NCI-H2107 (cell line): Measurements from ENCODE around the gene VPS72.

Experiments
- DNase-seq: peaks from one replicate; lab custom pipeline; 2025; lab: John Stamatoyannopoulos, UW

The VPS72 gene

DNA sequence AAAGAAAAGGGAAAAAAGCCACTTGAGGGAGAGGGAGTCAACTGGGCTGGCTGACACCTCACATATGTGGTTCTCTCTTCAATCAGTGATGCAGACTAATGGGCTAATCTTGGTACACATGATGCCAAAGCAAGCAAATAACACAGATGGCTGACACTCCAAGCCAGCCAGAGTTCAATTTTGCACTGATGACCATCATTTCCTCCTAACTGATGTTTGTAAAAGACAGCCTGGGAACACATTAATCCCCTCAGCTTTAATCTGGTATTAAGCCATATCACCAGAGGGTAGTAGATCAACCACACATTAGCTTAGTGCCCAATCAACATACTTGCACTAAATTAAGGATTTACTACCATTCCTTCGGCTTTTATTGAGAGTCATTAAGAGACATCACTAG, 2.8 kb downstream of the VPS72 start:
- DNase-seq = no peak

- no peak for DNase-seq
Measured at GRCh38 chr1:151184211-151184610, 5.8 kb downstream of the VPS72 start.

DNA sequence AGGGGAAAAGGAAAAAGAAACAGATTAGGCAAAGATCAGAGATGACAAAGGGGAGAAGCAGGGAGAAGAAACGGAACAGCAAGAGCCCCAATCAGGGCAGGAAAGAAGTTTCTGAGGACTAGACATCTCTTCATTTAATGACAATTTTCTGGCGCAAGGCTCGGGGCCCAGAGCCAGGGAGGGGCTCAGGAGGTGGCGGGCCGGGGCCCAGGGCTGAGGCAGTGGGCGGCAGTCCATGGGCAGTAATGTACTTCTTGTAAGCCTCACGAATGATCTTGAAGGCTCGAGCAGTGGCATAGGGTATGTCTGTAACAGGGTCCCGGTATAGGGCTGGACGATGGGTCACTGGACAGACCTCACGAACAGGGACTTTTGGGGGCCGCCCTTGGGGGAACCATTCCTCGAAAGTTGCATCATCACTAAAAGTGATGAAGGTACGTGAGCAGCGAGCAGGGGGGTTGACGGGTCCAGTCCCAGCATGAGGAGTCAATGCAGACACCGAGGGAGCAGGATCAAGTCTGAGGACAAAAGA, 13.4 kb downstream of the VPS72 start:
- no peak for DNase-seq

DNA sequence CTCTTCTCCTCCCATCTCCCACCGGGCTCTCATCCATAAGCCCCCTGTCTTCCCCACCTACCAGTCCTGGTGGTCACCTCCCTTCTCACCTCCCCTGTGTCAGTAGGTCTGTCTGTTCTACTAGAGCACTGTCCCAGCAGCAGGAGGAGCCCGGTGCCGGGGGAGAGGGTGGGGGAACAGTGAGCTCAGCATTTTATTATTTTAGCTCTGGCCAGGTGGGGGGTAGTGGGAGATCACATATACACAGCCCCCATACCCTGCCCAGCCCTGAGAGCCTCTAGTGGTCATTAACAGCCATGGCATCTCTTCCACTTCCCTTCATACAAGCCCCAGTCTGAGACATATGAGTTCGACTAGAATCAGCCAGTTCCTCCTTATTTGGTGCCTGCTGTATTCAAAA, 14.1 kb downstream of the VPS72 start, which contains the start of gene TMOD4:
TMOD4 (minus strand) TSS at position 119 of the 400 bp plus-strand sequence. CDS start 1,106 bp downstream, outside the sequence.
- no peak for DNase-seq

GRCh38 chr1:151175041-151175741, 14.8 kb downstream of the VPS72 start:
- DNase-seq = no peak

DNA sequence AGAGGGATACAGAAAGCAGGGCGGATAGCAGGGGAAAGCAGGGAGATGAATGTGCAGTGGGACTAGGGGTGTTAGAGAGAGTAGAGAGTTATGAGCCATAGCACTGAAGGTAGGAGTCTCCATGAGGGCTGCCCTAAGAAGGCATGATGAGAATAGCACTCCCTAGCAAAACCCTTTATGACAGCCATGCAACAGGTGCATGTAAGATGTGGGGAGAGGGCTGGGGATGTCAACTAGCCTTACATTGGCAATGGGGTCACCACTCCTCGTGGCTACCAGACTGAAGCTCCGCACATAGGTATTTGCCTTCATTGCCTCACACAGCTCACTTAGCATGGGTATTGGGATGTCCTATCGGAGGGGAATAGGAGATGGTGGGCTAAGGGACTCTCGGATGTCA, 18.8 kb downstream of the VPS72 start:
- DNase-seq = no peak

GRCh38 chr1:151167116-151167515, 22.9 kb downstream of the VPS72 start:
- no peak for DNase-seq

- no peak for DNase-seq
Measured at GRCh38 chr1:151166505-151166956, 23.5 kb downstream of the VPS72 start.

- peak; percentile 97 for DNase-seq
Measured at GRCh38 chr1:151165738-151166504, 24.1 kb downstream of the VPS72 start, which contains the start of the genes LYSMD1 and SCNM1. LYSMD1 (minus strand) TSS chr1:151165902; CDS start chr1:151165258, 644 bp downstream. SCNM1 (plus strand) TSS chr1:151166144; CDS start chr1:151166153, 9 bp downstream.

DNA sequence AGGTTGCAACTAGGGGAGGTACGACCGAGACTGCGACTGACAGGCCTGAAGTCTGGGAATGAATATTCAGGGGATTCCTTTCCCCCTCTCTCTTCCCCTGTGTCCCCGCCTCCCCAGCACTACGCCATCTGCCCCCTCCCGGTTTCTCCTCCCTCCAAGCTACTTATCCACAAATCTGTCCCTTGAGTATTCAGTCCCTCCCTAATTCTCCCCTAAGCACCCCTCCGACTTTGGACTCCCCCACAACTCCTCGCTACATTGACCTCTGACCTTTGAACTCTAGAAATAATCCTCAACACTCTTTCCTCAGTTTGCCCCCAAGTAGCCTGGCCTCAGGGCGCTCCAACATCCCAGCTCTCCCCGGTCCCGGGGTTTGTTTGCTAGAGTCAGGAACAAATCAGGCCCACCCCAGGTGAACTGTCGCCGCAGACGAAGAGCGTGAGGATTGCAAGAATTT, 24.7 kb downstream of the VPS72 start:
- peak; percentile 38 for DNase-seq

- no peak for DNase-seq
Measured at GRCh38 chr1:151164732-151165280, 25.2 kb downstream of the VPS72 start.

DNA sequence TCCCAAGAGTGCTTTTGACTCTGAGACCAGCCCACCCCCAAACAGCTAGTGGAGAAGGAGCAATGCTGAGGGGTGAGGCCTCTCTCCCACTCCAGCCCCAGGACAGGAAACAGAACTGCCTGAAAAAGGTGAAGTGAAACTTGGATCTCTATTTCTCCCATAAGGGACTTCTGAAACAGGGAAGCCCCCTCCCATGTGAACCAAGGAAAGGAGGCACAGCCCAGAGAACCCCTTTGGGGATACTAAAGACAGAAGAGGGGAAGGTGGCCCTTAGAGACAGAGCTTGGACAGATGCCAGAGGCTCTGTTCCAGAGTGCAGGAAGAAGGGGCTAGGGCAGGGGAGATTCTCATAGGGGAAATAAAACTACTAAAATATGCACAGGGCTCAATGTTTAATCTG, 30.6 kb downstream of the VPS72 start:
- DNase-seq = no peak

GRCh38 chr1:151158751-151159251, 31.2 kb downstream of the VPS72 start:
- DNase-seq = no peak

- no peak for DNase-seq
Measured at GRCh38 chr1:151158326-151158725, 31.7 kb downstream of the VPS72 start.

- no peak for DNase-seq
Measured at GRCh38 chr1:151157067-151157531, 32.9 kb downstream of the VPS72 start.

GRCh38 chr1:151156515-151156819, 33.5 kb downstream of the VPS72 start, which contains the start of gene TNFAIP8L2:
TNFAIP8L2 (plus strand) TSS chr1:151156649; CDS start chr1:151158698, 2,049 bp downstream.
- no peak for DNase-seq

GRCh38 chr1:151147665-151148064, 42.3 kb downstream of the VPS72 start:
- no peak for DNase-seq

- no peak for DNase-seq
Measured at GRCh38 chr1:151147132-151147503, 42.9 kb downstream of the VPS72 start.

- DNase-seq = peak; percentile 82
Measured at GRCh38 chr1:151146412-151147131, 43.4 kb downstream of the VPS72 start, which contains the start of gene SEMA6C. SEMA6C (minus strand) TSS chr1:151146631; CDS start chr1:151142621, 4,010 bp downstream.

- no peak for DNase-seq
Measured at GRCh38 chr1:151146072-151146411, 44.0 kb downstream of the VPS72 start.

- DNase-seq = no peak
Measured at GRCh38 chr1:151145304-151146071, 44.5 kb downstream of the VPS72 start.
